ENCODE results near the gene OR2F1. TPM values are rescaled to one million over a fixed set of nuclear protein-coding genes. Genes with fewer than 3 reads are reported as not detected.

OR2F1 gene
- total RNA-seq, 1 donor from 2014 or later: not detected

GRCh38 chr7:143973870-143974416 is 19.3 kb downstream of the OR2F1 start:
- H3K4me1 Mint-ChIP-seq: no peaks in the 10 kb centered on the region
- DNase-seq (ENCODE audit: low spot score in 2 of 2, unreplicated experiment in 2 of 2): no peak
- TF ChIP-seq CTCF (IDR thresholded peaks at IDR 0.05; ENCODE audit: unreplicated experiment): no peak
- no peak overlapping the region for H3K4me3 Mint-ChIP-seq
- H3K27ac Mint-ChIP-seq: no peak overlapping the region
- H3K27me3 Mint-ChIP-seq (ENCODE audit: low read depth): no peaks in the 10 kb centered on the region
- peaks cover 4% of the 10 kb centered on the region for H3K9me3 Mint-ChIP-seq
- H3K36me3 Mint-ChIP-seq: no peaks in the 10 kb centered on the region

DNA sequence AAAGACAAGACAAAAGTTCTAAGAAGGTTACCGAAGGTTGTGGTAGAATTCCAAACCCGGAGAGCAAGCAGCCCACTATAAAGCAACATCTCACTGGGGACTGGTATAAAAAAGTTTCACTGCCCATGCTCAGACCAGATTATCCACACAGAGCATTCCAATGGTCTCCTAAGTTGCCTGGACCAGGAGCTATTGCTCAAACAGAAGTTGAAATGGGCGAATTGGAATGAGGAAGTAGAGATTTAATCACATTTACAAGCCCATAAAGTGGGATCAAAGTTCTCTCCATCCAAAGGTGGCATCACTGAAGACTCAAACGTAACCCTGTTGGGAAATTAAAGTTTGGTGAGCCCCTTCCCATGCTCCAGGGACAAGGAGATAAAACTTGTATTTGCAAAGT is 19.8 kb downstream of the OR2F1 start:
- Mint-ChIP-seq H3K4me3 (no peak overlapping the region), H3K27me3 (ENCODE audit: low read depth) (no peaks in the 10 kb centered on the region), H3K4me1 (no peaks in the 10 kb centered on the region), H3K36me3 (no peaks in the 10 kb centered on the region), H3K9me3 (peaks cover 4% of the 10 kb centered on the region), H3K27ac (no peak overlapping the region)
- TF ChIP-seq CTCF (IDR thresholded peaks at IDR 0.05; ENCODE audit: unreplicated experiment): no peak
- DNase-seq (ENCODE audit: low spot score in 2 of 2, unreplicated experiment in 2 of 2): no peak

DNA sequence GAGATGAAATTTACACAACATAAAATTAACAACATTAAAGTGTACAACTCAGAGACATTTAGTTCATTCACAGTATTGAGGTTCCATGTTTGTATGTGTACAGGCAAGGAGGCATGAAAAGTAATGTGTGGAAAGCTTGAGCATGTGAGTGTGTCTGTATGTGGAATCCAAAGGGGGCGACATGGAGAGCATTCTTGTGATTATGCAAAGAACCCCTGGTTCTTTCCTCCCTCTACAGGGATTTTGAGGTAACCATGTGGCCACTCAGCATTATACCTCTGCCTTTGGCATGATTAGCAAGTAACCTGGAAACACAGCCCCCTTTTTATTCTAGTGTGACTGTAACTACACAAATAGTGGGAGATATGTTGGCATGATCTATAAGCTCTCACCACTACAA is 21.0 kb downstream of the OR2F1 start:
- DNase-seq (ENCODE audit: low spot score in 2 of 2, unreplicated experiment in 2 of 2): no peak
- Mint-ChIP-seq H3K27ac (no peak overlapping the region), H3K4me1 (no peaks in the 10 kb centered on the region), H3K9me3 (no peaks in the 10 kb centered on the region), H3K4me3 (no peak overlapping the region), H3K36me3 (no peaks in the 10 kb centered on the region), H3K27me3 (ENCODE audit: low read depth) (no peaks in the 10 kb centered on the region)
- no peak for TF ChIP-seq CTCF (IDR thresholded peaks at IDR 0.05; ENCODE audit: unreplicated experiment)

DNA sequence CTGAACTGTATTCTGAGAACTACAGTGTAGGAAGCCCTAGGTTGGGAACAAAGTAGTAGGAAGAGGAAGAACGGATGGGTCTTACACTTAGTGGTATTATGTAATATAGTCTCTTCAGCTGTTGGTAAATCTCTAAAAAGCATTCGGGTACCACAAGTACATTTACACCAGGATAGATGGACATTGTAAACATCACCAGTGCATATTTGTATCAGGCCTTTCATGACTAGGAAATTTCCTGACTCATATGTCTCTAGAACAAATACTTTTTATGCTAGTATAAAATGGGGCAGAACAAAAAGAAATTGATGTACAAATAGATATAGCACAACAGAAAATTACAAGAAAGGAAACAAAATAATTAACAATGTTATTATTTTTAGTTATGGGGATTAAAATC is 23.9 kb downstream of the OR2F1 start:
- DNase-seq (ENCODE audit: low spot score in 2 of 2, unreplicated experiment in 2 of 2): no peak
- TF ChIP-seq CTCF (IDR thresholded peaks at IDR 0.05; ENCODE audit: unreplicated experiment): no peak
- Mint-ChIP-seq H3K4me1 (no peaks in the 10 kb centered on the region), H3K27me3 (ENCODE audit: low read depth) (no peaks in the 10 kb centered on the region), H3K4me3 (no peak overlapping the region), H3K9me3 (no peaks in the 10 kb centered on the region), H3K27ac (no peak overlapping the region), H3K36me3 (no peaks in the 10 kb centered on the region)

DNA sequence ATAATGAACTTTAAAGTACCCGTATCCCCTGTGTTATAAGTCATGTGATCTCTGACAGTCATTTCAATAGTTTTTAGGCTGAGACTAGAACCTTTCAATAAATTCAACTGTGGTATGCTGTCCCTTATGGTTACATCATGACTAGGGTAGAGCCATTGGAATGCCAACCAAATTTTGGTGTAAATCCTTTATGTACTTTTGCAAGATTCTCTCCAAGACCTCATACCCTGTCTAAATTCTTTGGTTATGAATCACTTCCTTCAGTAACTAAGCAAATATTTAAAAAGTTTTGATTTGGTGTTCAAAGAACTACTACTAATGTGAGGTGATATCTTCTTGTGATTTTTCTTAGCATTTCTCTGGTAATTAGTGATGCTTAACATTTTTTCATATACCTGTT is 24.7 kb downstream of the OR2F1 start:
- TF ChIP-seq CTCF (IDR thresholded peaks at IDR 0.05; ENCODE audit: unreplicated experiment): no peak
- Mint-ChIP-seq H3K9me3 (peaks cover 5% of the 10 kb centered on the region), H3K36me3 (no peaks in the 10 kb centered on the region), H3K27me3 (ENCODE audit: low read depth) (no peaks in the 10 kb centered on the region), H3K4me3 (no peak overlapping the region), H3K27ac (no peak overlapping the region), H3K4me1 (no peaks in the 10 kb centered on the region)
- DNase-seq (ENCODE audit: low spot score in 2 of 2, unreplicated experiment in 2 of 2): no peak

DNA sequence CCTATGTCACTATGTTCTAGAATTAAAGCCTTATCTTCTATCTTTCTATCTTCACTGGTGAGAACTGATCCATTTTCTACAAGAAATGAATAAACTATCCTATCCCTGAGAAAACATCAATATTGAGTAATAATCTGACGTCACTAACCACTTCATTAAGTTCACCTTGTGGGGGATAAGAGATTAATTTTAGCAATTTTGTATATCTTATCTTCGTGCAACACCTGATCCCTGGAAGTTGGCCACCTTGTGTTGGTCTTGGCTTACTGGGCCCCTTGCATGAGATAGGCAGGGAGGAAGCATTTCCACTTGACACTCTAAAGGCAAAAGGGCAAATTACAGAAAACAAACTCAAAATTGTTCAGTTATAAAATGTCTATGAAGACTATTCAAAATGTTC is 25.4 kb downstream of the OR2F1 start:
- no peak for TF ChIP-seq CTCF (IDR thresholded peaks at IDR 0.05; ENCODE audit: unreplicated experiment)
- Mint-ChIP-seq H3K36me3 (no peaks in the 10 kb centered on the region), H3K27me3 (ENCODE audit: low read depth) (no peaks in the 10 kb centered on the region), H3K4me3 (no peak overlapping the region), H3K9me3 (peaks cover 5% of the 10 kb centered on the region), H3K4me1 (no peaks in the 10 kb centered on the region), H3K27ac (no peak overlapping the region)
- no peak for DNase-seq (ENCODE audit: low spot score in 2 of 2, unreplicated experiment in 2 of 2)
